DOHH2 (cell line): ENCODE measurements around the gene BAIAP2.

Source experiments
- H3F3A ChIP-seq: fragments of 200-600 bp; sonication (generic), shearing (Covaris generic); 2 replicates; pipeline ENCODE4 v1.6.0; 2016; ENCODE audit warnings: antibody characterized with exemption, mild to moderate bottlenecking; ENCODE audit not compliant: control insufficient read depth, insufficient read depth
- H3K27ac ChIP-seq: fragments of 200-600 bp; sonication (generic); 2 replicates; pipeline ENCODE4 v1.5.1; 2014; ENCODE audit warnings: low read depth, mild to moderate bottlenecking, low read length, moderate library complexity
- H3K27me3 ChIP-seq: fragments of 200-600 bp; sonication (generic); 2 replicates; pipeline ENCODE4 v1.6.1; 2014; ENCODE audit warnings: mild to moderate bottlenecking, low read length, mixed read lengths; ENCODE audit not compliant: control insufficient read depth
- H3K36me3 ChIP-seq: fragments of 200-600 bp; sonication (generic); 2 replicates; pipeline ENCODE4 v1.6.1; 2014; ENCODE audit warnings: mild to moderate bottlenecking, low read length, moderate library complexity, mixed read lengths; ENCODE audit not compliant: control insufficient read depth
- H3K4me1 ChIP-seq: fragments of 200-600 bp; sonication (generic); 2 replicates; pipeline ENCODE4 v1.6.1; 2014; ENCODE audit warnings: mild to moderate bottlenecking, low read length, mixed read lengths; ENCODE audit not compliant: control insufficient read depth
- H3K4me2 ChIP-seq: fragments of 200-600 bp; sonication (generic); 2 replicates; pipeline ENCODE4 v1.6.0; 2014; ENCODE audit warnings: mild to moderate bottlenecking, low read length, moderate library complexity
- H3K4me3 ChIP-seq: fragments of 200-600 bp; sonication (generic); 2 replicates; pipeline ENCODE4 v1.5.1; 2014; ENCODE audit warnings: mild to moderate bottlenecking, low read length, mixed read lengths
- H3K79me2 ChIP-seq: fragments of 200-600 bp; sonication (generic); 2 replicates; pipeline ENCODE4 v1.6.1; 2014; ENCODE audit warnings: mild to moderate bottlenecking, low read length, mixed read lengths; ENCODE audit not compliant: control insufficient read depth
- H3K9me2 ChIP-seq: fragments of 200-600 bp; sonication (generic); replicated peaks from 2 replicates; pipeline ENCODE4 v1.6.1; 2014; ENCODE audit warnings: mild to moderate bottlenecking, low read length, mixed read lengths; ENCODE audit not compliant: control insufficient read depth
- H3K9me3 ChIP-seq: fragments of 200-600 bp; sonication (generic); 2 replicates; pipeline ENCODE4 v1.6.1; 2014; ENCODE audit warnings: antibody characterized with exemption, low read length, mixed read lengths; ENCODE audit not compliant: control insufficient read depth, insufficient read depth
- H4K20me1 ChIP-seq: fragments of 200-600 bp; sonication (generic); 2 replicates; pipeline ENCODE4 v1.6.0; 2014; ENCODE audit warnings: low read depth, mild to moderate bottlenecking, antibody characterized with exemption, low read length, moderate library complexity; ENCODE audit not compliant: control insufficient read depth, insufficient read depth
- CTCF ChIP-seq: fragments of 200-600 bp; sonication (generic); IDR thresholded peaks from one replicate; pipeline ENCODE4 v1.5.1; 2014; ENCODE audit warnings: antibody characterized with exemption, mild to moderate bottlenecking, low read depth, low read length; ENCODE audit not compliant: poor library complexity, severe bottlenecking
- EZH2phosphoT487 ChIP-seq: fragments of 200-600 bp; sonication (generic); IDR thresholded peaks from 2 replicates; pipeline ENCODE4 v1.6.1; 2017; ENCODE audit warnings: borderline replicate concordance, mild to moderate bottlenecking, antibody characterized with exemption, low read length, moderate library complexity, mixed read lengths

The BAIAP2 gene

GRCh38 chr17:81113158-81113724, 78.3 kb downstream of the BAIAP2 start:
- Histone ChIP-seq H3K9me2 (no peaks in the 10 kb centered on the region), H3K36me3 (no peaks in the 10 kb centered on the region), H3K27ac (no peak overlapping the region), H3K4me1 (no peaks in the 10 kb centered on the region), H4K20me1 (no peaks in the 10 kb centered on the region), H3F3A (no peaks in the 10 kb centered on the region), H3K4me2 (no peak overlapping the region), H3K27me3 (no peaks in the 10 kb centered on the region), H3K79me2 (no peaks in the 10 kb centered on the region), H3K9me3 (no peaks in the 10 kb centered on the region), H3K4me3 (no peak overlapping the region)
- TF ChIP-seq EZH2phosphoT487 (no peak), CTCF (no peak)

GRCh38 chr17:81114351-81115093, 79.6 kb downstream of the BAIAP2 start:
- no peaks in the 10 kb centered on the region for H3F3A ChIP-seq
- H3K4me3 ChIP-seq: no peak overlapping the region
- no peak overlapping the region for H3K27ac ChIP-seq
- TF ChIP-seq CTCF: no peak
- no peak for TF ChIP-seq EZH2phosphoT487
- H4K20me1 ChIP-seq: no peaks in the 10 kb centered on the region
- peaks cover 2% of the 10 kb centered on the region; the same call in 1 of the 2 replicates for H3K4me1 ChIP-seq
- no peaks in the 10 kb centered on the region for H3K36me3 ChIP-seq
- no peaks in the 10 kb centered on the region for H3K27me3 ChIP-seq
- no peaks in the 10 kb centered on the region for H3K79me2 ChIP-seq
- no peaks in the 10 kb centered on the region for H3K9me3 ChIP-seq
- no peak overlapping the region for H3K4me2 ChIP-seq
- H3K9me2 ChIP-seq: no peaks in the 10 kb centered on the region

- H3K4me3 ChIP-seq: no peak overlapping the region
- no peaks in the 10 kb centered on the region for H3K9me3 ChIP-seq
- no peaks in the 10 kb centered on the region for H3K9me2 ChIP-seq
- no peaks in the 10 kb centered on the region for H4K20me1 ChIP-seq
- H3K27me3 ChIP-seq: no peaks in the 10 kb centered on the region
- no peak overlapping the region for H3K27ac ChIP-seq
- peaks cover 3% of the 10 kb centered on the region; the same call in 1 of the 2 replicates for H3K4me1 ChIP-seq
- no peak overlapping the region for H3K4me2 ChIP-seq
- H3K36me3 ChIP-seq: no peaks in the 10 kb centered on the region
- no peaks in the 10 kb centered on the region for H3K79me2 ChIP-seq
- H3F3A ChIP-seq: no peaks in the 10 kb centered on the region
- TF ChIP-seq CTCF (no peak), EZH2phosphoT487 (no peak)
These were observed 80.3 kb downstream of the BAIAP2 start for GRCh38 chr17:81115219-81115618.
